Neural progenitor cell (in vitro differentiated cells): ENCODE measurements around the gene DLEC1.

Source experiments
- EZH2 ChIP-seq: fragments of 200-600 bp; sonication (generic); IDR thresholded peaks from 2 replicates; pipeline ENCODE4 v1.6.1; 2017; ENCODE audit warnings: antibody characterized with exemption, mild to moderate bottlenecking, moderate library complexity
- EZH2phosphoT487 ChIP-seq: fragments of 200-600 bp; sonication (generic); IDR thresholded peaks from 2 replicates; pipeline ENCODE4 v1.6.1; 2017; ENCODE audit warnings: antibody characterized with exemption
- TF ChIP-seq, protein P1 (sequence below): fragments of 200-600 bp; sonication (generic); IDR thresholded peaks from 2 replicates; pipeline ENCODE4 v1.5.1; 2017; ENCODE audit warnings: antibody characterized with exemption, mild to moderate bottlenecking

DNA sequence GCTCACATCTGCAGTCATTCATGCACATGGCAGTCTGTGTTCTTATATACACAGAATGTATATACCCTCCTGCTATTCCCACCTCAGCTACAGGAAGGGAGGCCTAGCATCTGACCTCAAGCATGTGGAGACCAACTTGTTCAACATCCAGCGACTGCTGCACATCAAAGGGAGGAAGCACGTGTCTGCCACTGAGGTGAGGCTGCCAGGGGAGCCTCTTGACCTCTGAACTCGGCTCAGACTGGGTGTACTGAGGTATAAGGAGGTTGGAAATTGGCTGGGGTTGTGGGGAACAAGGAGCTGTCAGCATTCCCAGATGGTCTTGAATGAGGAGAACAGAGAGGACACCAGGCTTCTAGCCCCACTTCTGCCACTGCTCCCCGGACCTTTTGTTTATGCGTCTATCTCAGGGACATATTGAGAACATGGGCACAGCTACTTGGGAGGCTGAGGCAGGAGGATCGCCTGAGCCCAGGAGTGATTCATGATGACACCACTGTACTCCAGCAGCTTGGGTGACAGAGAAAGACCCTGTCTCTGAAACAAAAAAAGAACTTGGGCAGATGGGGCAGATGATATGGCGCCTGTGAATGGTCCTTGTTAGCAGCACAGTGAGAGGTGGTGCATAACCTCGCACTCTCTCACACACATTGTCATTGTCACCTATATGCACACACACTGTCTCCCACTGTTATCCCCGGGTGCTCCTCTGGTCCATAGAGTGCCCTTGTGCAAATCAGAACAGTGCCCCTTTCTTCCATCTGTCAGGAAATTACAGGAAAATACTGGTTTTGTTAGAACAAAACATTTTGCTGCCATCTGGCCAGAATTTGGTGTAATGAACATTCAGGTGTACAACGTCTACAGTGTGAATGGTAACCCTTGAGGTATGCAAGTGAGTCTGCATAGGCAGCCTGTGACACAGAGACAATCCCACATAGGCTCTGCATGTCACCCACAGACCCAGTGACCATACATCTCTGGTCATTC lies 43.1 kb upstream of the DLEC1 start:
- TF ChIP-seq EZH2, result no peak
- TF ChIP-seq, protein P1, sequence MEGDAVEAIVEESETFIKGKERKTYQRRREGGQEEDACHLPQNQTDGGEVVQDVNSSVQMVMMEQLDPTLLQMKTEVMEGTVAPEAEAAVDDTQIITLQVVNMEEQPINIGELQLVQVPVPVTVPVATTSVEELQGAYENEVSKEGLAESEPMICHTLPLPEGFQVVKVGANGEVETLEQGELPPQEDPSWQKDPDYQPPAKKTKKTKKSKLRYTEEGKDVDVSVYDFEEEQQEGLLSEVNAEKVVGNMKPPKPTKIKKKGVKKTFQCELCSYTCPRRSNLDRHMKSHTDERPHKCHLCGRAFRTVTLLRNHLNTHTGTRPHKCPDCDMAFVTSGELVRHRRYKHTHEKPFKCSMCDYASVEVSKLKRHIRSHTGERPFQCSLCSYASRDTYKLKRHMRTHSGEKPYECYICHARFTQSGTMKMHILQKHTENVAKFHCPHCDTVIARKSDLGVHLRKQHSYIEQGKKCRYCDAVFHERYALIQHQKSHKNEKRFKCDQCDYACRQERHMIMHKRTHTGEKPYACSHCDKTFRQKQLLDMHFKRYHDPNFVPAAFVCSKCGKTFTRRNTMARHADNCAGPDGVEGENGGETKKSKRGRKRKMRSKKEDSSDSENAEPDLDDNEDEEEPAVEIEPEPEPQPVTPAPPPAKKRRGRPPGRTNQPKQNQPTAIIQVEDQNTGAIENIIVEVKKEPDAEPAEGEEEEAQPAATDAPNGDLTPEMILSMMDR, result no peak
- no peak for TF ChIP-seq EZH2phosphoT487
